ENCODE data around the gene RSPH6A. TPM values are rescaled to one million over a fixed set of nuclear protein-coding genes. Genes with fewer than 3 reads are reported as not detected.

RSPH6A gene
- total and polyA plus RNA-seq, 2 of the 13 experiments (the other 11 are each of a cell fraction or from before 2014, with no cell fraction given): 0.07 TPM; not detected in 1

- no peak for TF ChIP-seq ZHX2 (IDR thresholded peaks at IDR 0.05; ENCODE audit: low read depth)
- 0 out of 2 replicates have a peak, but pooled peaks have one; percentile 1 for TF ChIP-seq ZHX2 (CRISPR knock-in tag; IDR thresholded peaks at IDR 0.05; ENCODE audit: borderline replicate concordance)
- no peak for TF ChIP-seq ZNF138 (CRISPR knock-in tag; IDR thresholded peaks at IDR 0.05; ENCODE audit: low read depth)
- TF ChIP-seq ZNF230 (CRISPR knock-in tag; IDR thresholded peaks at IDR 0.05): no peak
- peak; percentile 71 for TF ChIP-seq SAP130 (CRISPR knock-in tag; IDR thresholded peaks at IDR 0.05; ENCODE audit: low read depth)
- 0 out of 2 replicates have a peak, but pooled peaks have one; percentile 44 for TF ChIP-seq ZFP36L1 (CRISPR knock-in tag; IDR thresholded peaks at IDR 0.05)
- no peak for TF ChIP-seq MTERF4 (CRISPR knock-in tag; IDR thresholded peaks at IDR 0.05)
- peak; percentile 27; the same call in 1 of the 2 replicates for TF ChIP-seq CEBPB (IDR thresholded peaks at IDR 0.05; ENCODE audit: borderline replicate concordance, low read depth, low read length)
- TF ChIP-seq SP140L (CRISPR knock-in tag; IDR thresholded peaks at IDR 0.05; ENCODE audit: borderline replicate concordance): no peak
- no peak for TF ChIP-seq KDM6A (CRISPR knock-in tag; IDR thresholded peaks at IDR 0.05; ENCODE audit: low read depth)
- peak; percentile 83 for TF ChIP-seq PATZ1 (CRISPR knock-in tag; IDR thresholded peaks at IDR 0.05)
- peak; percentile 47 for TF ChIP-seq MYC (CRISPR knock-in tag; IDR thresholded peaks at IDR 0.05; ENCODE audit: borderline replicate concordance)
- TF ChIP-seq HOXA3 (CRISPR knock-in tag; IDR thresholded peaks at IDR 0.05): peak; percentile 39; the same call in 1 of the 2 replicates
- TF ChIP-seq ZSCAN21 (CRISPR knock-in tag; IDR thresholded peaks at IDR 0.05; ENCODE audit: borderline replicate concordance): peak; percentile 17; the same call in 1 of the 2 replicates
- peak; percentile 66; the same call in 1 of the 2 replicates for TF ChIP-seq ZNF788 (CRISPR knock-in tag; IDR thresholded peaks at IDR 0.05; ENCODE audit: borderline replicate concordance)
- TF ChIP-seq MAX (IDR thresholded peaks at IDR 0.05): peak; percentile 51; the same call in 1 of the 2 replicates
- TF ChIP-seq IKZF5 (CRISPR knock-in tag; IDR thresholded peaks at IDR 0.05): 0 out of 2 replicates have a peak, but pooled peaks have one; percentile 7
- TF ChIP-seq PHF8 (CRISPR knock-in tag; IDR thresholded peaks at IDR 0.05): peak; percentile 23; the same call in 1 of the 2 replicates
Observed at GRCh38 chr19:45767410-45767880, 47.7 kb downstream of the RSPH6A start (continued).

Data from HepG2 (cell line).